BE2C (cell line): ENCODE measurements around the gene HNRNPUL1.

ENCODE experiments used
- DNase-seq: peaks from one replicate; pipeline ENCODE4 v3.0.0-alpha.2; 2020
- H3K27me3 ChIP-seq: fragments of 250-450 bp; sonication (Bioruptor Pico); 2 replicates; pipeline ENCODE4 v1.5.1; 2020; ENCODE audit warnings: mild to moderate bottlenecking
- H3K36me3 ChIP-seq: fragments of 250-450 bp; sonication (Bioruptor Pico); 2 replicates; pipeline ENCODE4 v1.5.1; 2020; ENCODE audit warnings: mild to moderate bottlenecking
- H3K4me1 ChIP-seq: fragments of 250-450 bp; sonication (Bioruptor Pico); 2 replicates; pipeline ENCODE4 v1.5.1; 2020
- H3K4me3 ChIP-seq: 2 replicates; pipeline ENCODE4 v1.5.1; 2011; ENCODE audit warnings: low read depth, low read length
- H3K9me3 ChIP-seq: fragments of 250-450 bp; sonication (Bioruptor Pico); 2 replicates; pipeline ENCODE4 v1.5.1; 2020
- CTCF ChIP-seq: IDR thresholded peaks from 2 replicates; pipeline ENCODE4 v1.5.1; 2012; ENCODE audit warnings: mild to moderate bottlenecking, low read depth, low read length

The HNRNPUL1 gene

GRCh38 chr19:41353466-41354342 is 89.5 kb downstream of the HNRNPUL1 start, which contains the start of gene TGFB1:
Gene TGFB1, minus strand, starts transcription at chr19:41353922. Its CDS starts 878 bp downstream, at chr19:41353044.
- peak; percentile 77 for TF ChIP-seq CTCF
- peak; percentile 79 for DNase-seq

GRCh38 chr19:41354343-41354953 is 90.3 kb downstream of the HNRNPUL1 start:
- peak overlapping the region; percentile 75 for H3K4me3 ChIP-seq
- no peaks in the 10 kb centered on the region for H3K36me3 ChIP-seq
- 0 out of 2 replicates have a peak, but pooled peaks cover 3% of the 10 kb centered on the region for H3K4me1 ChIP-seq
- no peak for DNase-seq
- no peak for TF ChIP-seq CTCF
- H3K9me3 ChIP-seq, result no peaks in the 10 kb centered on the region
- peaks cover 27% of the 10 kb centered on the region for H3K27me3 ChIP-seq

More at GRCh38 chr19:41353466-41354342, 89.5 kb downstream of the HNRNPUL1 start, which contains the start of gene TGFB1:
- peak within 1 kb of the TSS; percentile 75 for H3K4me3 ChIP-seq
- 0 out of 2 replicates have a peak, but pooled peaks cover 3% of the 10 kb centered on the region for H3K4me1 ChIP-seq
- no peaks in the 10 kb centered on the region for H3K9me3 ChIP-seq
- H3K36me3 ChIP-seq, result no peaks in the 10 kb centered on the region
- H3K27me3 ChIP-seq, result peaks cover 27% of the 10 kb centered on the region

GRCh38 chr19:41355035-41355434 is 90.9 kb downstream of the HNRNPUL1 start:
- Histone ChIP-seq H3K9me3 (no peaks in the 10 kb centered on the region), H3K4me1 (0 out of 2 replicates have a peak, but pooled peaks cover 3% of the 10 kb centered on the region), H3K36me3 (no peaks in the 10 kb centered on the region), H3K4me3 (no peak overlapping the region), H3K27me3 (peaks cover 27% of the 10 kb centered on the region)
- DNase-seq, result no peak
- no peak for TF ChIP-seq CTCF

- 0 out of 2 replicates have a peak, but pooled peaks cover 3% of the 10 kb centered on the region for H3K4me1 ChIP-seq
- peaks cover 27% of the 10 kb centered on the region for H3K27me3 ChIP-seq
- no peak for DNase-seq
- H3K4me3 ChIP-seq, result no peak overlapping the region
- H3K9me3 ChIP-seq, result no peaks in the 10 kb centered on the region
- no peak for TF ChIP-seq CTCF
- H3K36me3 ChIP-seq, result no peaks in the 10 kb centered on the region
These were observed 91.6 kb downstream of the HNRNPUL1 start for GRCh38 chr19:41355802-41356201.

GRCh38 chr19:41356984-41357739 is 93.0 kb downstream of the HNRNPUL1 start:
- Histone ChIP-seq H3K9me3 (no peaks in the 10 kb centered on the region), H3K4me3 (no peak overlapping the region), H3K27me3 (peaks cover 15% of the 10 kb centered on the region), H3K36me3 (no peaks in the 10 kb centered on the region), H3K4me1 (0 out of 2 replicates have a peak, but pooled peaks cover 3% of the 10 kb centered on the region)
- no peak for TF ChIP-seq CTCF
- DNase-seq, result no peak
